Fibroblast of pulmonary artery (primary cell): Measurements from ENCODE around the gene CFLAR.
"Not testable (repeated sequence)": the region's sequence is repeated elsewhere in the genome, so short reads cannot be mapped to it uniquely, and the experiment has no call there.

Source experiments
- DNase-seq: peaks from one replicate; pipeline ENCODE4 v3.0.0-alpha.2; 2010; ENCODE audit warnings: low read depth
- H3K4me3 ChIP-seq: replicated peaks from 2 replicates; pipeline ENCODE4 v1.5.1; 2011; ENCODE audit warnings: low read depth, mild to moderate bottlenecking, control low read depth, low read length, moderate library complexity
- CTCF ChIP-seq: IDR thresholded peaks from 2 replicates; pipeline ENCODE4 v1.5.1; 2011; ENCODE audit warnings: mild to moderate bottlenecking, control low read depth, low read length, inconsistent platforms; ENCODE audit errors: missing control alignments

CFLAR gene

GRCh38 chr2:201171259-201171814 lies 55.4 kb downstream of the CFLAR start:
- no peak overlapping the region for H3K4me3 ChIP-seq
- no peak for TF ChIP-seq CTCF
- no peak for DNase-seq

- DNase-seq: no peak
- H3K4me3 ChIP-seq: no peak overlapping the region
- no peak for TF ChIP-seq CTCF
These were observed 56.3 kb downstream of the CFLAR start for GRCh38 chr2:201172279-201172678.

DNA sequence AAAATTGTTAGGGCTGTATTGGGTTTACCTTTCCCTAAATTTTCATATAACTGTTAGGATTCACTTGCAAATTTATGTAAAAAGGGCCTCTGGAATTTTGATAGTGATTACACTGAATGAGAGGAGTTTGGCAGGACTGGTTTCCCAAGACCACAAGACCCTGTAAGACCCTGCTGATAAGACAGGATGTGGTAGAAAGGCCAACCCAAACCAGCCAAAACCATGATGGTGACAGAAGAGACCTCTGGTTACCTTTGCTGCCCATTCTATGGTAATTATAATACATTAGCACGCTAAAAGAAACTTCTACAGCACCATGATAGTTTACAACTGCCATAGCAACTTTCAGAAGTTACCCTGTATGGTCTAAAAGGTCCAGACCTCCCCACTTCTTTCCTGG lies 58.7 kb downstream of the CFLAR start:
- no peak overlapping the region for H3K4me3 ChIP-seq
- no peak for DNase-seq
- no peak for TF ChIP-seq CTCF

DNA sequence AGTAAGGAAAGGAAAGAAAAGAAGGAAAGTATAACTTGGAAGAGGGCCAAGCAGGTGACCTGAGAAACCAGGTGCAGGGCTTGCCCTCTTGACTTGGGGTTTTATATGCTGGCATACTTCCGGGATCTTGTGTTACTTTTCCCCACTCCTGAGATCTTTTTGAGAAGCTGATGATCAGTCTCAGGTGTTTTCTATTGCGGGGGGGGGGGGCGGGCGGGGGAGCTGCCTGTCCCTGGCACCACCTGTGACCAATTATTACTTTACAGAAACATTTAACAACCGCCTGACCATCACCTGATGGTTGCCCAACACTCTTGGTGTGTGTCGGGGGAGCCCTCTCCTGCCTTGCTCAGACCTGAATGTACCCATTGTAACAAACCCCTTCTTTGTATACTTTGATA lies 60.1 kb downstream of the CFLAR start:
- TF ChIP-seq CTCF: no peak
- DNase-seq: no peak
- H3K4me3 ChIP-seq: no peak overlapping the region

- no peak overlapping the region for H3K4me3 ChIP-seq
- no peak for TF ChIP-seq CTCF
- DNase-seq: no peak
These were observed 64.0 kb downstream of the CFLAR start for GRCh38 chr2:201180010-201180409.

DNA sequence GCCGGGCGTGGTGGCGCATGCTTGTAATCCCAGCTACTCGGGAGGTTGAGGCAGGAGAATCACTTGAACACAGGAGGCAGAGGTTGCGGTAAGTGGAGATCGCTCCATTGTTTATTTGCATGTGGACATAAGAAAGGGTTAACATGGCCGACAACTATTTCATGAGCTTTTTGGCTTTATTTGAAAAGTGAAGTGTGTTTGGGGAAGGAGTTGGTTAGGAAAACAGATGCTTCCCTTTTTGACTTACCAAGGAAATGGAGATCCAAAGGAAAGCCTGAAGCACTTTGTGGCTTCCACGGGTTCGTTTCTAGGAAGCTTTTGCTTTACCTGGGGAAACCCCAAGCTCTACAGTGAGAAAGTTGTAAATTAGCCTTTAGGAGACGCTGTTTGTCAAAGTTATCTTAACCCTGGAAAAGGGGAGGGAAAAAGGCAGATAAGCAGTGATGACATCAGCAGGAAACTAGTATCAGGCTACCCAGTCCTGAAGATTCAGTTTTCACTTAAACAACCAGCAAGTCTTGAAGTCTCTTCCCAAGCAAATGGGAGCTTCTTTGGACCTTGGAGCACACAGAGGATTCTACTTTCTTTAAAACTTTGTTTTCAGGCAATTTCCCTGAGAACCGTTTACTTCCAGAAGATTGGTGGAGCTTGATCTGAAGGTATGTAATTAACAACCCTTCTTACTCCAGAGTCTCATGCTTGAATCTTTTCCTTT lies 66.8 kb downstream of the CFLAR start, which contains the start of gene CASP10:
Gene CASP10 (plus strand): TSS at position 492 of the 715 bp plus-strand sequence. CDS start 2,637 bp downstream, outside the sequence.
- H3K4me3 ChIP-seq: peak within 1 kb of the TSS; percentile 52
- DNase-seq: peak; percentile 86
- peak; percentile 61 for TF ChIP-seq CTCF

DNA sequence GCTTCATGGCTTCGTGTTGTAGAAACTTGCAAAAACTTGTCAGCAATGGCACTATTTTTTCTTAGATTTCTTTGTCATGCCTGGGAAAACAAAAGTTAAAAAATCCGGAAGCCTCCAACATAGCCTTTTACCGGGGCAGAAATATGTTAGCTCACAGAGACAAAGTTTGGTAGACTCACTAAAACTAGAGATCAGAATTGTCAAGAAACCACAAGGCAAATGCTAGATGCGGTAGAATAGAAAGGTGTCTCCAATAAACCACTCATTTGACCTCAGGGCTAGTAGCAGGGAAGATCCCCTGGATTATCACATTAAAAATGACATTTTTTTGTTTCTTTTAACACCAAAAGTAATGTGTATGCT lies 67.4 kb downstream of the CFLAR start:
- H3K4me3 ChIP-seq: peak overlapping the region; percentile 52
- TF ChIP-seq CTCF: no peak
- no peak for DNase-seq

- not testable (repeated sequence) for DNase-seq
- peak overlapping the region; percentile 52 for H3K4me3 ChIP-seq
These were observed 67.9 kb downstream of the CFLAR start for GRCh38 chr2:201183835-201184234.

DNA sequence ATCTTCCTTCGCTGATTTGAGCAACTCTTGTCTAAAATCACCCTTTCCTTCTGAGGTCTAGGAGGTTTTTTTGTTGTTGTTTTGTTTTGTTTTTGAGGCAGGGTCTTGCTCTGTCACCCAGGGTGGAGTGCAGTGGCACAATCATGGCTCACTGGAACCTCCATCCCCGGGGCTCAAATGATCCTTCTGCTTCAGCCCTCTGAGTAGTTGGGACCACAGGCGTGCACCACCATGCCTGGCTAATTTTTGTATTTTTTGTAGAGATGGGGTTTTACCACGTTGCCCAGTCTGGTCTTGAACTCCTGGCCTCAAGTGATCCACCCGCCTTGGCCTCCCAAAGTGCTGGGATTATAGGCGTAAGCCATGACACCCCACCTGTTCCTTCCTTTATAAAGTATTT lies 68.3 kb downstream of the CFLAR start:
- not testable (repeated sequence) for DNase-seq
- peak overlapping the region; percentile 52 for H3K4me3 ChIP-seq
